Measurements from ENCODE around the gene CCDC158. TPM values are rescaled to one million over a fixed set of nuclear protein-coding genes. Genes with fewer than 3 reads are reported as not detected.

CCDC158 gene
- total RNA-seq, 1 donor from 2014 or later, result not detected

GRCh38 chr4:76301068-76301774 is 119.7 kb downstream of the CCDC158 start:
- Mint-ChIP-seq H3K4me3 (ENCODE audit: unreplicated experiment) (no peak overlapping the region), H3K9me3 (ENCODE audit: unreplicated experiment) (peaks cover 7% of the 10 kb centered on the region), H3K27ac (ENCODE audit: unreplicated experiment) (no peak overlapping the region), H3K27me3 (ENCODE audit: unreplicated experiment) (peaks cover 5% of the 10 kb centered on the region), H3K36me3 (ENCODE audit: unreplicated experiment) (peaks cover 26% of the 10 kb centered on the region), H3K4me1 (ENCODE audit: low read depth, unreplicated experiment) (peaks cover 8% of the 10 kb centered on the region)
- DNase-seq, result no peak
- no peak for TF ChIP-seq CTCF (IDR thresholded peaks at IDR 0.05; ENCODE audit: partially characterized antibody, unreplicated experiment)

- no peak for DNase-seq
- Mint-ChIP-seq H3K27ac (ENCODE audit: unreplicated experiment) (no peak overlapping the region), H3K36me3 (ENCODE audit: unreplicated experiment) (peaks cover 27% of the 10 kb centered on the region), H3K9me3 (ENCODE audit: unreplicated experiment) (peaks cover 4% of the 10 kb centered on the region), H3K4me1 (ENCODE audit: low read depth, unreplicated experiment) (peaks cover 2% of the 10 kb centered on the region), H3K4me3 (ENCODE audit: unreplicated experiment) (no peak overlapping the region), H3K27me3 (ENCODE audit: unreplicated experiment) (peaks cover 2% of the 10 kb centered on the region)
- TF ChIP-seq CTCF (IDR thresholded peaks at IDR 0.05; ENCODE audit: partially characterized antibody, unreplicated experiment), result no peak
Measured at GRCh38 chr4:76300012-76300411, 120.9 kb downstream of the CCDC158 start.

GRCh38 chr4:76298227-76298626 is 122.7 kb downstream of the CCDC158 start:
- no peaks in the 10 kb centered on the region for H3K4me1 Mint-ChIP-seq (ENCODE audit: low read depth, unreplicated experiment)
- no peaks in the 10 kb centered on the region for H3K27me3 Mint-ChIP-seq (ENCODE audit: unreplicated experiment)
- H3K27ac Mint-ChIP-seq (ENCODE audit: unreplicated experiment), result no peak overlapping the region
- TF ChIP-seq CTCF (IDR thresholded peaks at IDR 0.05; ENCODE audit: partially characterized antibody, unreplicated experiment), result no peak
- no peak for DNase-seq
- H3K9me3 Mint-ChIP-seq (ENCODE audit: unreplicated experiment), result peaks cover 2% of the 10 kb centered on the region
- H3K4me3 Mint-ChIP-seq (ENCODE audit: unreplicated experiment), result no peak overlapping the region
- H3K36me3 Mint-ChIP-seq (ENCODE audit: unreplicated experiment), result peaks cover 27% of the 10 kb centered on the region

GRCh38 chr4:76296286-76296820 is 124.6 kb downstream of the CCDC158 start:
- TF ChIP-seq CTCF (IDR thresholded peaks at IDR 0.05; ENCODE audit: partially characterized antibody, unreplicated experiment), result no peak
- H3K9me3 Mint-ChIP-seq (ENCODE audit: unreplicated experiment), result peaks cover 5% of the 10 kb centered on the region
- no peaks in the 10 kb centered on the region for H3K27me3 Mint-ChIP-seq (ENCODE audit: unreplicated experiment)
- no peak overlapping the region for H3K27ac Mint-ChIP-seq (ENCODE audit: unreplicated experiment)
- H3K4me1 Mint-ChIP-seq (ENCODE audit: low read depth, unreplicated experiment), result peaks cover 1% of the 10 kb centered on the region
- H3K36me3 Mint-ChIP-seq (ENCODE audit: unreplicated experiment), result peaks cover 27% of the 10 kb centered on the region
- no peak overlapping the region for H3K4me3 Mint-ChIP-seq (ENCODE audit: unreplicated experiment)
- DNase-seq, result no peak

- peaks cover 5% of the 10 kb centered on the region for H3K9me3 Mint-ChIP-seq (ENCODE audit: unreplicated experiment)
- no peaks in the 10 kb centered on the region for H3K27me3 Mint-ChIP-seq (ENCODE audit: unreplicated experiment)
- H3K4me1 Mint-ChIP-seq (ENCODE audit: low read depth, unreplicated experiment), result peaks cover 1% of the 10 kb centered on the region
- H3K36me3 Mint-ChIP-seq (ENCODE audit: unreplicated experiment), result peaks cover 27% of the 10 kb centered on the region
- H3K27ac Mint-ChIP-seq (ENCODE audit: unreplicated experiment), result no peak overlapping the region
- no peak for DNase-seq
- no peak overlapping the region for H3K4me3 Mint-ChIP-seq (ENCODE audit: unreplicated experiment)
- no peak for TF ChIP-seq CTCF (IDR thresholded peaks at IDR 0.05; ENCODE audit: partially characterized antibody, unreplicated experiment)
Measured at GRCh38 chr4:76293772-76294171, 127.2 kb downstream of the CCDC158 start.
